NCI-H2196 treated with DMSO at 0.1 percent for 48 hours (cell line): ENCODE results near the gene ADGRG3.

Experiments
- DNase-seq: peaks from one replicate; lab custom pipeline; 2025; ENCODE audit not compliant: unreplicated experiment; lab: John Stamatoyannopoulos, UW

The ADGRG3 gene

GRCh38 chr16:57630931-57631845 is 36.9 kb upstream of the ADGRG3 start:
- DNase-seq, result no peak

DNA sequence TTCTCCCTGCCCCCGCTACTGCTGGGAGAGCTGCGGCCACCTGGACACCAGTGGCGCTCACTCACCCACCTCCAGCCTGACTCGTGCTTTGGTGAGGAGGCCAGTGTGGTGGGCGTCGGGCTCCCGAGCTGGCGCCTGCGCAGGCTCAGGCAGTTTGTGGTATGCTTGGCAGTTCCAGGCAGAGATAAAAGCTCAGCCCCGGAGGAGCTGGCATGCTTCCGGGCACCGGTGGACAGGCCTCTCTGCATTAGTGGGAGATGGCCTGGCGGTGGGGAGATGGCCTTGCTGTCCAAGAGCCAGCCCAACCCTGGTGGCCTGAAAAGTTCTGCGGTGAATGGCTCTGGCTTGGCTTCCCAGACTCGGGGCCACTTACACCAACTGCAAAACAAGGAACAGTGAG is 35.5 kb upstream of the ADGRG3 start:
- no peak for DNase-seq

DNA sequence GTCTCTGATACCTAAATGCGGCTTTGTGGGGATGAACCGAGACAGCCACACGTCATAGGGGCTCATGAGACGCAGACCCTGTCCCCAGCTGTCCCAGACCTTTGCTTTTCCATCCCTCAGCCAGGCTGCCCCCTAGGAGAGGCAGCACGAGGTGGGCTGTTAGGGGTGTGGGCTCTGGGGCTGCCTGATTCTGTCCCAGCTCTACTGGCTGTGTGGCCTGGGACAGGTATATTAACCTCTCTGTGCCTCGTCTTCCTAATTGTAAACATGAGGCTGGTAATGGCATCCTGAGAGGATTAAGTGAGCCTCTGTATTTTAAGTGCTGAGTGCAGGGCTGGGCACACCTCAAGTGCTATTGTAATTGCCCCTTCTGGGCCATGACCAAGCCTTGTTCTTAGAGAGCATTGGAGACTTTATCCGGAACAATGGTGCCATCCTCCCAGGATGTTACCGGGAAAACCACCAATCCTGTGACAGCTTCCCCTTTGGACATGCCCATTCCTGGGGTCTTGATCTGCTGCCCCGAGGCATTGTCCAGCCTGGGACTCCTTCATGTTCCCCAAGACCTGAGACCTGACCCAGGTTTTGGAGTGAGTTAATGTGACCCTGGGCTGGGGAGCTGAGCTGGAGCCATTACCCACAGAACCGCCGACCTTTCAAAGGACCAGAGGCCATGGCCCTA is 34.6 kb upstream of the ADGRG3 start:
- DNase-seq, result no peak

DNA sequence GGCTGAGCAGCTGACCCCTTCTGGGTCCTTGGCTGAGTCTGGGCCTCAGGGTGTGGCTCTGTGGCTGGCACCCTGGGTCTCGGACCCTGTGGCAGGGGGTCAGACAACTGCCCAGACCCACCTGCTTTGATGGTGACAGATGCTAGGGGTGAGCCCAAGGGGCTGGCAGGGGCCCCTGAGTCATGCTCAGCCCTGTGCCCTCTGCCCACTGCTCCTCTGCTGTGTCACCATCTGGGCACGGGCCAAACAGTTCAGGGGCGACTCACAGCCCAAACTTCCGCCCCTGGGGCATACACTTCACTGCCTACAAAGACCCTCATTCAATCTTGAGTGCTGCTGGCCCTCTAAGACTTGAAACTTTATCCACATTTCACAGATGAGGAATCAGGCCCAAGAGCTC is 33.9 kb upstream of the ADGRG3 start:
- no peak for DNase-seq

- DNase-seq, result no peak
Observed at GRCh38 chr16:57635266-57636097, 32.6 kb upstream of the ADGRG3 start.

DNA sequence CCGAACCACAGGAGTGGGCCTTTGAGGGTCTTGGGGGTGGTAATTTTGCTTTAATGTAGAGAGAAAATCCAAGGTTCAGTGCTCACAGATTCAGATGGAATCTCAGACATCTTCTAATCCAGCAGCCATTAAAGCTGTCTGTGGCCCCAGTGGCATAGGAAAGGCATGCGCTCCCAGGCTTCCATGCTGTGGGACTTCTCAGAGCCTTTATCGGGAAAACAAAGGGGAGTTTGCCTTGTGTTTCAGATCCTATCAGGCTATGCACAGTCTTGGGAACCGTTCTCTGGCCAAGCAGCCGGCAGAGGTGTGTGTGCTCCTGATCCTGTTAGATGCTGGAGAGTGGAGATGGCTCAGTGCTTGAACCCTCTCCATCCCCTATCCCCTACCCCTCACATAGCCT is 31.9 kb upstream of the ADGRG3 start:
- DNase-seq, result no peak

DNA sequence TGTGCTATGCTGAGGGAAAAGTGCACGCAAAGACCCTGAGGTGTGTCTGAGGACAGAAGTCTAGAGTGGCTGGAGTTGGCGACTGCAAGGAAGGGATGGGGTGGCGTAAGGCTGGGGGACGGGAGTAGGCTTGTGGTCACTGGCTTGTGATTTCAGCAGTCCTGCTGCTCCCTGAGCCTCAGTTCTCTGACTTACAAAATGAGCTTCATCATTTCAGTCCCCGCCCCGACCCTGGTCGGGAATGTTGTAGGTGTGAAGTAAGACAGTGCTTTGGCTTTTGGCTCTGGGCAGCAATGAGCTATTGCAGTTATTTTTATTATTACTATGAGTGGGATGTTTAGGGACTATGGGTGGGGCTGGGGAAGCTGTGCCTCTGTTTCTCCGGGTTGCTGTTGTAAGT is 31.1 kb upstream of the ADGRG3 start:
- DNase-seq, result no peak

GRCh38 chr16:57637424-57637823 is 30.7 kb upstream of the ADGRG3 start:
- DNase-seq, result no peak

DNA sequence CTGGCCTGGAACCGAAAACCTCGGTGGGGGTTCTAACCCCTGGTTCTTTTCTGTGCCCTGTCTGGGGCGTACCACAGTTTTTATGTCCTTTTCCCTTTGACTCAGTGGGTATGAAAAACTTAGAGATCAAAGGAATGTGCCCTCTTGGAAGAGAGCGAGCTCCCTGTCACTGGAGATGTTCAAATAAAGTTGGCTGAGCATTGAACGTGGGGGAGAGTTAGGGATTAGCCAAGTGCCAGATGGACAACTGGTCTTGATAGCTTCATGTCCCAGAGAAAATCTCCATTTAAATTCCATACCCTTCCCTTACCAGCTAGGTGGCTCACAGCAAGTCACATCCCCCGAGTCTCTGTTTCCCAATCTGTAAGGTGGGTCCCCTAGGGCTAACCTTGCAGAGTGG is 30.1 kb upstream of the ADGRG3 start:
- DNase-seq, result no peak

GRCh38 chr16:57638381-57638780 is 29.7 kb upstream of the ADGRG3 start:
- no peak for DNase-seq

- no peak for DNase-seq
Observed at GRCh38 chr16:57639172-57639887, 28.8 kb upstream of the ADGRG3 start.

- DNase-seq, result no peak
Observed at GRCh38 chr16:57640185-57640584, 27.9 kb upstream of the ADGRG3 start.

GRCh38 chr16:57640612-57641011 is 27.5 kb upstream of the ADGRG3 start:
- DNase-seq, result no peak

GRCh38 chr16:57642160-57643135 is 25.7 kb upstream of the ADGRG3 start:
- no peak for DNase-seq

GRCh38 chr16:57643147-57643874 is 24.8 kb upstream of the ADGRG3 start:
- DNase-seq, result no peak

GRCh38 chr16:57643910-57644309 is 24.2 kb upstream of the ADGRG3 start:
- no peak for DNase-seq

GRCh38 chr16:57644383-57645014 is 23.6 kb upstream of the ADGRG3 start:
- no peak for DNase-seq

DNA sequence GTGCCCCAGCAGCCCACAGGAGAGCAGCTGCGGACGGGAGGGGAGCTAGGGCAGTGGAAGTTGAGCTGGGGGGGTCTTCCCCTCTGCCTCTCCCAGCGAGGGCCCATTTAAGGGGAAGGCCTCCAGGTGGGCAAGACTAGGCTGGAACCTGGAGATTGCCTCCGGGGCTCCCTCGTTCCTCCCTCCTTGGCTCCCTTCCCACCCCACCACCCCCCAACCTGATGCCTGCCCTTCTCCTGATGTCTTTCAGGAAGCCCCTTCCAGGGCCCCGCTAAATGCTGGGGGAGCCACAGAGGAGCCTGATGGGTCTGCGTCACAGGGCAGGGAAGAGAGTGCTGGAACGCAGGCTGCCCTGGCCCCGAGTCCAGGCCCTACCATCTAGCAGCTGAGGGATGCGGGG is 22.9 kb upstream of the ADGRG3 start:
- DNase-seq, result no peak
